AG04449 (cell line): ENCODE results near the gene CES2.

Experiments
- CTCF ChIA-PET: fragments of 350-600 bp; formaldehyde crosslinking; extraction: SDS; loops from one replicate; lab custom pipeline; 2021; ENCODE audit warnings: antibody characterized with exemption; lab: Yijun Ruan, JAX
- POLR2A ChIA-PET: fragments of 400-600, 350-600 bp; formaldehyde crosslinking; extraction: SDS; loops from one replicate; lab custom pipeline; 2020; ENCODE audit warnings: antibody characterized with exemption, inconsistent platforms; lab: Yijun Ruan, JAX
- DNase-seq: peaks from one replicate; pipeline ENCODE4 v3.0.0-alpha.2; 2010; ENCODE audit warnings: low read depth, low spot score
- H3K4me3 ChIP-seq: 2 replicates; pipeline ENCODE4 v1.5.1; 2011; ENCODE audit warnings: low read depth, mild to moderate bottlenecking, control low read depth, low read length
- CTCF ChIP-seq: IDR thresholded peaks from one replicate; pipeline ENCODE4 v1.5.1; 2011; ENCODE audit warnings: mild to moderate bottlenecking, moderate library complexity, low read length, control low read depth, inconsistent platforms; ENCODE audit not compliant: insufficient read depth; ENCODE audit errors: missing control alignments

The CES2 gene

GRCh38 chr16:66890799-66891198 is 44.5 kb upstream of the CES2 start:
- CTCF ChIA-PET, result interaction anchor here (0.7 to 24.6 kb wide), 11 partner anchors 9 to 67 kb away, joined by 3 to 350 read pairs (median 10); partner anchors contain the start of genes CDH16, PDP2 and RRAD
- POLR2A ChIA-PET, result no interaction called here
- no peak for TF ChIP-seq CTCF
- no peak overlapping the region for H3K4me3 ChIP-seq
- DNase-seq, result no peak

- TF ChIP-seq CTCF, result no peak
- no peak for DNase-seq
- ChIA-PET CTCF (interaction anchor here (0.7 to 24.6 kb wide), 12 partner anchors 9 to 264 kb away, joined by 3 to 350 read pairs (median 6); partner anchors contain the start of genes CDH16, PDP2 and RRAD), POLR2A (no interaction called here)
- H3K4me3 ChIP-seq, result no peak overlapping the region
Observed at GRCh38 chr16:66891360-66891759, 44.0 kb upstream of the CES2 start.

- TF ChIP-seq CTCF, result no peak
- POLR2A ChIA-PET, result no interaction called here
- no peak overlapping the region for H3K4me3 ChIP-seq
- no peak for DNase-seq
- CTCF ChIA-PET, result interaction anchor here (0.8 to 24.6 kb wide), 14 partner anchors 10 to 263 kb away, joined by 3 to 350 read pairs (median 4); partner anchors contain the start of genes CDH16, CES3, PDP2 and RRAD
Observed at GRCh38 chr16:66891797-66892196, 43.5 kb upstream of the CES2 start.

GRCh38 chr16:66894055-66894454 is 41.3 kb upstream of the CES2 start:
- DNase-seq, result no peak
- CTCF ChIA-PET, result interaction anchor here (0.9 to 24.6 kb wide), 19 partner anchors 8 to 345 kb away, joined by 3 to 350 read pairs (median 8); partner anchors contain the start of genes CDH16, CES3, PDP2 and RRAD
- POLR2A ChIA-PET, result no interaction called here
- TF ChIP-seq CTCF, result no peak
- no peak overlapping the region for H3K4me3 ChIP-seq

- peak; percentile 89 for TF ChIP-seq CTCF
- H3K4me3 ChIP-seq, result no peak overlapping the region
- ChIA-PET CTCF (interaction anchor here (0.6 to 24.6 kb wide), 42 partner anchors 9 to 390 kb away, joined by 3 to 350 read pairs (median 4); partner anchors contain the start of genes CDH16, CES3, CIAO2B and MATCAP1), POLR2A (interaction anchor here (1.1 to 1.2 kb wide), 2 partner anchors 34 to 40 kb away, joined by 3 to 4 read pairs; no protein-coding TSS in a partner anchor)
- DNase-seq, result no peak
Observed at GRCh38 chr16:66894948-66895688, 40.2 kb upstream of the CES2 start.

GRCh38 chr16:66895689-66895979 is 39.7 kb upstream of the CES2 start:
- ChIA-PET POLR2A (interaction anchor here (1.1 to 1.2 kb wide), 2 partner anchors 33 to 39 kb away, joined by 3 to 4 read pairs; no protein-coding TSS in a partner anchor), CTCF (interaction anchor here (1.0 to 24.6 kb wide), 36 partner anchors 8 to 390 kb away, joined by 3 to 350 read pairs (median 7); partner anchors contain the start of genes CDH16, CES3, CIAO2B and MATCAP1)
- no peak overlapping the region for H3K4me3 ChIP-seq
- no peak for TF ChIP-seq CTCF
- no peak for DNase-seq
